Pons (tissue), 1 donor: Measurements from ENCODE around the gene PPP4R3C.
"Not testable (repeated sequence)": the region's sequence is repeated elsewhere in the genome, so short reads cannot be mapped to it uniquely, and the experiment has no call there.

Experiments
- DNase-seq: peaks from one replicate; pipeline ENCODE4 v3.0.0-alpha.2; 2016; ENCODE audit warnings: low spot score

Gene PPP4R3C

DNA sequence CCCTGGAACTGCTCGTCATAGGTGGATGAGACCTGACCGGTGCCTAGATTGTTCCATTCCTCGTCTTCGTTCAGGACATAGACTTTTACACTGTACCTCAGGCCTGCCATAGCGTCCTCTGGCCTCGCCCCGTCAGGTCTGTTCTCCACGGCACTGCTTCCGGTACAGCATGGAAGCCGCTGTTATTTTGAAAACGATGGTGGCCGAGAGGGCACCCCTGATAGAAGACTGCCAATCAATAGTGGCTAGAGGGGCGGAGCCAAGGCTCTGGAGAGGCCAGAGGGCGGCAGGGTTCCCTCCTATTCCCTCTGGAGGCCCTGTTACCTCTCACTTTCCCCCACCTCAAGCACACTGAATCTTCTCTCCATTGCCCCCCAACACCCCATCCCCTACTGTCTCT, at the start of gene PPP4R3C:
Gene PPP4R3C, minus strand, starts transcription at position 155 of the 400 bp plus-strand sequence. Its CDS starts 45 bp downstream, at position 110.
- DNase-seq: no peak

DNA sequence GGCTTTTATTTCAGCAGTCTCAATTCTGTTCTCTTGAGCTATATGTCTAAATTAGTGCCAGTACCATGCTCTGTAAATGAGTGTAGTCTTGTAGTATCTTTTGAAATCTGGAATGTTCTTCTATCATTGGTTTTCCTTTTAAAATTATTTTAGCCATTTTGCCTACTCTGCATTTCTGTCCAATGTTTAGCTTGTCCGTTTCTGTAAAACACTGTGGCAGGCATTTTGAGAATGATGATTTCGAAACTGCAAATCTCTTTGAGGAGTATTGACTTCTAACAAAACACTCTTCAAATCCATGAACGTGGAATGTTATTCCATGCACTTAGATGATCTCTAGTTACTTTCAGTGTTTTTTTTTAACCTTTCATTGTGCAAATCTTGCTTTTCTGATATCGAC, 28.3 kb upstream of the PPP4R3C start:
- DNase-seq: no peak

DNA sequence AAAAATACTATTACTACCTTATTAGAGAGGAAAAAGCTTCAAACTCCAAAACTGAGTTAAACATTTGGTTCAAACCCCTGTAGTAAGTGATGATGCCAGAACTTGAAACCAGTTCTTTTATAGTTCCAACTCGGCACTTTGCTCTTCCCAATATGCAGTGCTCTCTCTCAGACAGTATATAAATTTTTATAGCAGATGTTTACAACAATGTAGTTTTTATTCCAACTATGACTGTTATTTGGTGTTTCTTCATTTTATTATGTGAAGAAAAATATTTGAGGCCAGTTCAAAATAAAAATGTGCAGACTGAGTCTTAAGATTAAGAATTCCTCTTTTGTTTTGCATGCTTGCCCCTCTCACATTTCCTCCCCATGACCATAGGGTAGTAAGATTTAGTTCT, 2.9 kb upstream of the PPP4R3C start:
- DNase-seq: no peak

DNA sequence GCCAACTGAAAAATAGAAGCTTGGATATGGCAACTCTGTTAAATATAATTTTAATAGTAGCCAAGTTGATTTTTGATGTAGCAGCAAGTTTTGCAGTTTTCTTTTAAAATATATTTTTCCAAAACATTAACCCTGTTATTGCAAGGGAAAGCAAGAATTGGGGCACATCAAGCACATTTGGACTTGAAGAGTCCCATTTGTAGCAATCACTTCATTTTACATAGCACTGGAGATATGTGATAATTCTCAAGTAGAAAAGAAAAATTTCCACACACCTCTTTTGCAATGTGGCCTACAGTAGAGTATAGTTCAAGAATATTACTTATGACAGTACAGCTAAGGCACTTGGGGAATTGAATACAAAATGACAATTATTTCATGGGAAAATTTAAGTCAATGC, 1.9 kb upstream of the PPP4R3C start:
- no peak for DNase-seq

DNA sequence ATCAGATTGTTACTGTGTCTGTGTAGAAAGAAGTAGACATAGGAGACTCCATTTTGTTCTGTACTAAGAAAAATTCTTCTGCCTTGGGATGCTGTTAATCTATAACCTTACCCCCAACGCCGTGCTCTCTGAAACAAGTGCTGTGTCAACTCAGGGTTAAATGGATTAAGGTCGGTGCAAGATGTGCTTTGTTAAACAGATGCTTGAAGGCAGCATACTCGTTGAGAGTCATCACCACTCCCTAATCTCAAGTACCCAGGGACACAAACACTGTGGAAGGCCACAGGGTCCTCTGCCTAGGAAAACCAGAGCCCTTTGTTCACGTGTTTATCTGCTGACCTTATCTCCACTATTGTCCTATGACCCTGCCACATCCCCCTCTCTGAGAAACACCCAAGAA, 4.0 kb downstream of the PPP4R3C start:
- DNase-seq: not testable (repeated sequence)

DNA sequence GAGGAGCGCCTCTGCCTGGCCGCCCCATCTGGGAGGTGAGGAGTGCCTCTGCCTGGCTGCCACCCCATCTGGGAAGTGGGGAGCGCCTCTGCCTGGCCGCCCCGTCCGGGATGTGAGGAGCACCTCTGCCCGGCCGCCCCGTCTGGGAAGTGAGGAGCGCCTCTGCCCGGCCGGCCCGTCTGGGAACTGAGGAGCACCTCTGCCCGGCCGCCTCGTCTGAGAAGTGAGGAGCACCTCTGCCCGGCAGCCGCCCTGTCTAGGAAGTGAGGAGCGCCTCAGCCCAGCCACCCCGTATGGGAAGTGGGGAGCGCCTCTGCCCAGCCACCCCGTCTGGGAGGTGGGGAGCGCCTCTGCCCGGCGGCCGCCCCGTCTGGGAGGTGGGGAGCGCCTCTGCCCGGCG, 4.6 kb downstream of the PPP4R3C start:
- DNase-seq: not testable (repeated sequence)

DNA sequence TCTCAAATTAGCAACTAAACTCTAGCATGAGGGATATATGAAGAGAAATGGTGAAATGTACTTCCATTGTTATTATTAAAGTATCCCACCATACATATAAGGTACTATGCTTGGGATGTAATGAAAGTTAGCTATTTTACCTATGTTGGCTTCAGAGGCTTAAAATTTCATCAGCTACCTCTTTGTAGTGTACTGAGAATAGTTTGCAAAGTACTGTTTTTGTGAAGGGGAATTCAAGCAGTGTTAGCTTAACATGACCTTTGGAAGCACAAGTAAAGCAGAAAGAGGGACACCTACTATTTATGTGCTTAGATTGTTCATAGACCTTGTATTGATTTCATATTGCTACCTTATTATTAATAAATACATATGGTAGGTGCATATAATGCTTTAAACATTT, 11.8 kb downstream of the PPP4R3C start:
- DNase-seq: no peak

DNA sequence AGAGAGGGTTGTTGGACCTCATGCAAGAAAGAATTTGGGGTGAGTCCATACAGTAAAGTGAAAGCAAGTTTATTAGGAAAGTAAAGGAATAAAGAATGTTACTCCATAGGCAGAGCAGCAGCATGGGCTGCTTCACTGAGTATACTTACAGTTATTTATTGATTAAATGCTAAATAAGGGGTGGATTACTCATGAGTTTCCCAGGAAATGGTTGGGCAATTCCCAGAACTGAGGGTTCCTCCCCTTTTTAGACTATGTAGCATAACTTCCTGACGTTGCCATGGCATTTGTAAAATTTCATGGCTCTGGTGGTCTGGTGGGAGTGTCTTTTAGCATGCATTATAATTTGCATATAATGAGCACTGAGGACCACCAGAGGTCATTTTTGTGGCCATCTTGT, 16.7 kb downstream of the PPP4R3C start:
- DNase-seq: no peak

DNA sequence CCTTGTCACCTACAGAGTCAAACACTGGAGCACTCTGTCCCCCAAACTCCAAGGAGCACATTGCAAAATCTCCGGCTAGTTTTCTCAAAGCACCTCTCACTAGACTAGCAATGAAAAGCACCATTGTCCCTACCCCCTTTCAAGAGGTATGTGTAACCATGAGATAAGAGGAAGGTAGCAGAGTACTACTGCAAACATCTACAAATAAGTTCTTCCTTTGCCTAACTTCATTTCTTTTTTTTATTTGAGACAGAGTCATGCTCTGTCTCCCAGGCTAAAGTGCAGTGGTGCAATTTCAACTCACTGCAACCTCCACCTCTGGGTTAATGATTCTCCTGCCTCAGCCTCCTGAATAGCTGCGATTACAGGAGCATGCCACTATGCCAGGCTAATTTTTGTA, 17.7 kb downstream of the PPP4R3C start:
- DNase-seq: no peak

DNA sequence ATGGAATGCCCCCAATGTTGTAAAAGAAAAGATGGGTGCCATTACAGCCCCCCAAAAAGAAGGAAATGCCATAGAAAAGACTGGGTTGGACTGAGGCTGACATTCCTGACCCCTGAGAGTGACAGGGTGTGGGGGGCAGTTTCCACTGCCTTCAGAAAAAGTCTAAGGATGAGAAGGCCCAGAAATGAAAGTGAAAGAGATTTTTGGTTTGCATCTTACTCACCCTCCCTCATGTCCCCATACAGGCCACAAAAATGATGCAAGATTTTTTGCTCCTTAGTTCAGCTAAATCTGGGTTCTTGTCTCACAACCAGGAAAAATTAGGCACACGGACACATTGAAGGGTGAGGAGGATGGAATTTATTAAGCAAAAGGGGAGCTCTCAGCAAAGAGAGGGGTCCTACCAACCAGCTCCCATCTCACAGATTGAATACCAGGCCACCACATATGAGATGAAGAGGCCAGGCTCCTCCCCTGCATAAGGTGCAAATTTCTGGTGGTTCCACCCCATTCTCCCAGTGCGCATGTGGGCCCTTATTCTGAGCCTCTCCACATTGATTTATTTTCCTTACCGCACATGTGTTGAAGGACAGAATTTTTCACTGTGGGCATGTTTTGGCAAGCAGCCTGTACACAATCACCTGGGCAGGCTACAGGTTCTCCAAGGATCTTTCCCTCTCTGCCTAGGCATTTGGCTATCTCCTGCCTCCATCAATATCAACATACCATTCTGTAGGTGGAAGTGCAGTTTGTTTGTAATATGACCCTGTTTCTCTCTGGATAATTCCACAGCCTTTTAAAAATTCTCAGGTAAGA, 18.8 kb downstream of the PPP4R3C start:
- no peak for DNase-seq

DNA sequence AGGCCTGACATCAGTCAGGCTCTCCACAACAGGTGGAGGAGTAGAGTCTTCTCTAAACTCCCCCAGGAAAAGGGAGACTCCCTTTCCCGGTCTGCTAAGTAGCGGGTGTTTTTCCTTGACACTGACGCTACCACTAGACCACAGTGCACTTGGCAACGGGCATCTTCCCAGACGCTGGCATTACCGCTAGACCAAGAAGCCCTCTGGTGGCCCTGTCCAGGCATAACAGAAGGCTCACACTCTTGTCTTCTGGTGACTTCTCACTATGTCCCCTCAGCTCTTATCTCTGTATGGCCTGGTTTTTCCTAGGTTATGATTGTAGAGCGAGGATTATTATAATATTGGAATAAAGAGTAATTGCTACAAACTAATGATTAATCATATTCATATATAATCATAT, 20.7 kb downstream of the PPP4R3C start:
- DNase-seq: not testable (repeated sequence)

DNA sequence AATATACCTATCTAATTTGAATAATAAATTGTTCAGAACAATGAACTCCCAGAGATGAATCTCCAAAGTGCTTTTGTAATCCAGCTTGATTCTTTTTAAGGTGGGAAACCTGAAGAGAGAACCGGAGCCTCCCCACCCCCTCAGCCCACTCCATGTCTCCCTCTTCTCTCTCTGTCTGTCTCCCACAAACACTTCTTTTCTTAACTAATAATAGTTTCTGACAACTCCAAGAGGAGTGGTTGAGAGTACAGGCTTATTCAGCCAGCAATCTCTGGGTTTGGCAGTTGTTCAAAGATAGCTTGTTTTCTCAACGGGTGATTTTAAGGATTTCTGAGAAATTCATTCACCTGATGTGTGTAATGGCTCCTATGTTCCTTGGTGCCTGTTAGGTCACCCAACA, 23.4 kb downstream of the PPP4R3C start:
- no peak for DNase-seq

DNA sequence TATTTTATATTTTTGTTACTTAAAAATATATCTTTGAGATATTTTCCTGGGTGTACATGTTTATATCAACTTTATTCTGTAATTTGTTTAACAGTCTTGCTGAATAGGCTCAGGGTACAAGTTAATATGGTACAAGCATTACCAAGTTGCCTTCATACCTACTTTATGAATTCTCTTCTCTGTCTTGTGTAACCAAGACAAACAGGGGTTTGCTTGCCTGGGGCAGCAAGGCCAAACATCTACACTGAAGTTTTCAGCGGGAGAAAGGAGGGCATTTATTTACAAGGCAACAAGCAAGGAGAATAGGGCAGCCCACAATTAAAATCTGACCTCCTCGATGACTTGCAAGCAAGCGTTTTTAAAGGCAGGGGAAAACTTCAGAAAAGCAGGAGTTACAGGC, 24.2 kb downstream of the PPP4R3C start:
- no peak for DNase-seq

DNA sequence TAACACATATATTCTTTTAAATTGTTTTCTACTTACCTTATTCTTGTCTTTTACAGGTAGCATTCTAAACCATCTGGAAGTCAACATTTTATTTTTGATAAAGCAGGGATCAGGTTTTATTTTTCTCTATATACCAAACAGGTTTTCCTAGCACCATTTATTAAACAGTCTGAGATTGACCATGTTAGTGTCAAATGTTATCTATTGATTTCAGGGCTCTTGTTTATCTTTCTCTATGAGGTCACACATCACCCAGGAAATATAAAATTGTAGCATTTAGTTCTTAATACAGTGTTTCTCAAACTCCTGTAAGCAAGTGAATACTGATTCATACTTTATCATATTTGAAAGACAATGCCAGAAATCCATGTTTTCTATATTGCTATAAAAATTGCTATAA, 28.1 kb downstream of the PPP4R3C start:
- no peak for DNase-seq
